ENCODE data around the gene TRABD.

DNA sequence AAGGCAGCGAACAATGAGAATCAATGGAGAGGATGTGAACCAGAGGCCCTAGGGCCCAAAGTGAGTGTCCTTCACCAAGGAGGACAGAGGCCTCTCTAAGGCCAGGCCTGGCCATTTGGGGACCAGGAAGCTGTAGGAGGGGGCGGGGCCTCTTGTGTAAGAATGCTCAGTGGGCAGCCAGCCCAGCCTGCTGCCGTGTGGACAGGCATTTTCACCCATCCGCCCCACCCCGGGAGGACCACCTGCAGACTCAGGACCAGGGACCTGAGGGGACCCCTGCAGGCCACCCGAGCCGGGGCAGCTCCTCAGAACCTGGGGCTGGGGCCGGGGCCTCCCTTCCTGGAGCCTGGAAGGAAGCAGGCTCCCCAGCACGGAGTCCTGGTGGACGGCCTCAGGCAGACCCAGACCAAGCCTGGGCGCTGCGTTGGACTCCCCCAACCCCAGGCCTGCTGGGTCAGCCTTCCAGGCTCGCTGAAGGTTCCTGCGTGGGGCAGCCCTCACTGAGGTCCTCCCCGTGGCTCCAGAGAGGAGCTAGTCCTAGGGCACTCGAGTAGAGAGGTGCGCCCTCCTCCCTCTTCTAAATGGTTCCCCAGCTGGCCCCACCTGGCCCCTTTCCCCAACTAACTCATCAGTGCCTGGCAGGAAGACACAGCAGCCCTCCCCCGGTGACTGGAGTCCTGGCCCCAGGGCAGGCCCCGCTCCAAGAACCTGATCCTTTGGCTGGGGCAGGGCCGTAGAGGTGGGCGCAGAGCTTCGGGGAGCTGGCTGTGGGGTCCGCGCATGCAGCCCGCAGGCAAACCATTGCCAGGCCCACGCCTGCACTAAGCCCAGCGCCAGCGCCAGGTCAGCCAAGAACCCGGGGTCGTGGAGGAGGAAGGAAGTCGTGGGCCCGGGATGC, 1.5 kb upstream of the TRABD start:
- TF ChIP-seq, protein P1, sequence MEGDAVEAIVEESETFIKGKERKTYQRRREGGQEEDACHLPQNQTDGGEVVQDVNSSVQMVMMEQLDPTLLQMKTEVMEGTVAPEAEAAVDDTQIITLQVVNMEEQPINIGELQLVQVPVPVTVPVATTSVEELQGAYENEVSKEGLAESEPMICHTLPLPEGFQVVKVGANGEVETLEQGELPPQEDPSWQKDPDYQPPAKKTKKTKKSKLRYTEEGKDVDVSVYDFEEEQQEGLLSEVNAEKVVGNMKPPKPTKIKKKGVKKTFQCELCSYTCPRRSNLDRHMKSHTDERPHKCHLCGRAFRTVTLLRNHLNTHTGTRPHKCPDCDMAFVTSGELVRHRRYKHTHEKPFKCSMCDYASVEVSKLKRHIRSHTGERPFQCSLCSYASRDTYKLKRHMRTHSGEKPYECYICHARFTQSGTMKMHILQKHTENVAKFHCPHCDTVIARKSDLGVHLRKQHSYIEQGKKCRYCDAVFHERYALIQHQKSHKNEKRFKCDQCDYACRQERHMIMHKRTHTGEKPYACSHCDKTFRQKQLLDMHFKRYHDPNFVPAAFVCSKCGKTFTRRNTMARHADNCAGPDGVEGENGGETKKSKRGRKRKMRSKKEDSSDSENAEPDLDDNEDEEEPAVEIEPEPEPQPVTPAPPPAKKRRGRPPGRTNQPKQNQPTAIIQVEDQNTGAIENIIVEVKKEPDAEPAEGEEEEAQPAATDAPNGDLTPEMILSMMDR (IDR thresholded peaks at IDR 0.05): no peak
- TF ChIP-seq POLR2A (IDR thresholded peaks at IDR 0.05): no peak
